DND-41 (cell line): Measurements from ENCODE around the gene NTM.

Source experiments
- EZH2 ChIP-seq: IDR thresholded peaks from 3 replicates; pipeline ENCODE4 v1.6.1; 2012; ENCODE audit warnings: borderline replicate concordance, low read depth, mild to moderate bottlenecking, moderate library complexity, low read length, inconsistent platforms; ENCODE audit not compliant: severe bottlenecking
- TF ChIP-seq, protein P1 (sequence below): IDR thresholded peaks from 2 replicates; pipeline ENCODE4 v1.5.1; 2012; ENCODE audit warnings: borderline replicate concordance, low read length, moderate library complexity, mild to moderate bottlenecking; ENCODE audit not compliant: poor library complexity, severe bottlenecking; ENCODE audit errors: extremely low read depth

DNA sequence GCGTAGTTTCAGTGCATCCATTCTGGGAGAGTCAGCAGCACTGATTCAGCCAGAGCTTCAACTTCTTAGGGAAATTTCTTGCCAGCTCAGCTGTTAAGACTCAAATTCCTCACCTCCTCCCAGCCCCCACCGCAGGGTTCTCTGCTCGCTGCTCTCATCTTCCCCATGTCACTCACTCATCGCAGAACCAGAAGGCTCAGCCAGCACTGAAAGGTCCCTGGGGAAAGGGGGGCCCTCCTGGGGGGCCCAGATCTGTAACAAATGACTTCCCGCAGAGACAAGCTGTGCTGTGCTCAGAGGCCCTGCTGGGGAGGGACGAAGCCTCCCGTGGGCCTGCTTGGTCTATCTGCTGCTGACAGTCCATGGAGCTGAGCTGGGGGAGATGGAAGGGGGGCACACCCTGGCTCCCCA is 220.6 kb downstream of the NTM start:
- TF ChIP-seq, protein P1, sequence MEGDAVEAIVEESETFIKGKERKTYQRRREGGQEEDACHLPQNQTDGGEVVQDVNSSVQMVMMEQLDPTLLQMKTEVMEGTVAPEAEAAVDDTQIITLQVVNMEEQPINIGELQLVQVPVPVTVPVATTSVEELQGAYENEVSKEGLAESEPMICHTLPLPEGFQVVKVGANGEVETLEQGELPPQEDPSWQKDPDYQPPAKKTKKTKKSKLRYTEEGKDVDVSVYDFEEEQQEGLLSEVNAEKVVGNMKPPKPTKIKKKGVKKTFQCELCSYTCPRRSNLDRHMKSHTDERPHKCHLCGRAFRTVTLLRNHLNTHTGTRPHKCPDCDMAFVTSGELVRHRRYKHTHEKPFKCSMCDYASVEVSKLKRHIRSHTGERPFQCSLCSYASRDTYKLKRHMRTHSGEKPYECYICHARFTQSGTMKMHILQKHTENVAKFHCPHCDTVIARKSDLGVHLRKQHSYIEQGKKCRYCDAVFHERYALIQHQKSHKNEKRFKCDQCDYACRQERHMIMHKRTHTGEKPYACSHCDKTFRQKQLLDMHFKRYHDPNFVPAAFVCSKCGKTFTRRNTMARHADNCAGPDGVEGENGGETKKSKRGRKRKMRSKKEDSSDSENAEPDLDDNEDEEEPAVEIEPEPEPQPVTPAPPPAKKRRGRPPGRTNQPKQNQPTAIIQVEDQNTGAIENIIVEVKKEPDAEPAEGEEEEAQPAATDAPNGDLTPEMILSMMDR, result no peak
- no peak for TF ChIP-seq EZH2
